Testis (tissue), 3 donors: Measurements from ENCODE around the gene SLC24A3. TPM values are rescaled to one million over a fixed set of nuclear protein-coding genes. Genes with fewer than 3 reads are reported as not detected.

Experiments
- DNase-seq: peaks from one replicate; pipeline ENCODE4 v3.0.0-alpha.2; 2019
- H3K27ac ChIP-seq, 2 donors: fragments of 200-600 bp; sonication (generic); one replicate each; pipeline ENCODE4 v1.5.1; 2019
- H3K27me3 ChIP-seq: fragments of 200-600 bp; sonication (generic); one replicate; pipeline ENCODE4 v1.5.1; 2019
- H3K36me3 ChIP-seq: fragments of 200-600 bp; sonication (generic); one replicate; pipeline ENCODE4 v1.5.1; 2017; ENCODE audit warnings: low read depth; ENCODE audit errors: missing control alignments
- H3K4me1 ChIP-seq: fragments of 200-600 bp; sonication (generic); one replicate; pipeline ENCODE4 v1.5.1; 2019
- H3K4me3 ChIP-seq, 2 donors: fragments of 200-600 bp; sonication (generic); one replicate each; pipeline ENCODE4 v1.5.1; 2017 to 2019
- H3K9me3 ChIP-seq: fragments of 200-600 bp; sonication (generic); one replicate; pipeline ENCODE4 v1.5.1; 2017
- POLR2A ChIP-seq: fragments of 450-650 bp; IDR thresholded peaks from one replicate; pipeline ENCODE4 v1.6.1; 2017; ENCODE audit warnings: antibody characterized with exemption, mild to moderate bottlenecking, moderate library complexity
- WGBS, 2 donors: methylation state at CpG; one replicate each; pipeline ENCODE4 v1.1.5; 2018; 5-methylcytosine and 5-hydroxymethylcytosine counted together
- intact Hi-C: fragments of 100-400 bp; cut with DNase I; formaldehyde crosslinking; loops from one replicate; pipeline ENCODE4 v1.15.1; 2023; ENCODE audit warnings: low total_unique reads
- polyA plus RNA-seq: library from polyadenylated mRNA; stranded (reverse); fragments of 350-450 nt; fragmentation: Illumina TruSeq; extraction: RNeasy Lipid Tissue Mini Kit (QIAGEN cat#74804); gene quantifications from one replicate; pipeline ENCODE4 v1.2.3, GENCODE V29; 2014; ENCODE audit warnings: low read depth, low replicate concordance; ENCODE audit not compliant: insufficient read depth
- total RNA-seq, 2 donors: library from RNA; depleted of rRNA; stranded (reverse); fragments of >200 nt; gene quantifications; one replicate each; pipeline ENCODE4 v1.2.3, GENCODE V29; 2016
- TF ChIP-seq, protein P1 (sequence below), 3 experiments: fragments of 450-650 bp in 2 of 3; fragments of 200-600 bp in 1 of 3; sonication (generic) in 1 of 3; IDR thresholded peaks; one replicate each; pipeline ENCODE4 v1.5.1; 2016 to 2019; ENCODE audit warnings: antibody characterized with exemption in 3 of 3, mild to moderate bottlenecking in 2 of 3, moderate library complexity in 1 of 3

SLC24A3 gene
- total and polyA plus RNA-seq, 3 donors from 2014 or later = 2.4 to 4.5 (median 3.8) TPM

DNA sequence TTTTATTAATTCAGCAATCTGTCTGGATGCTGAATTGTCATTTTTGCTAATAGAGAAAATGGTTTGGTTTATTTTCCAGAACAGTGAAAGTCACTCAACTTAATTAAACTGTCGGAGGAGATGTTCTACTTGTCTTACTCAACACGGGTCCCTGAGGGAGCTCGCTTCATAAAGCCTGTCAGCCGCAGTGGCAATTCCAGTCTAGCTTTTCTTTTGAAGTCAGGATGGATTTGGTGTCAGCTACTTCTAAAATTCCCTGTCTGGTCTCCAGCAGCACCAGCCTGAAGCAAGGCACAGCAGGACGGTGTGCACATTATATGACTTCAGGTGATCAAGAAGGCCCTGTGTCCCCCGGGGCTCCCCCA is 261.5 kb downstream of the SLC24A3 start:
- Histone ChIP-seq H3K9me3 (no peaks in the 10 kb centered on the region), H3K27ac (no peak overlapping the region), H3K36me3 (no peaks in the 10 kb centered on the region), H3K4me3 (no peak overlapping the region), H3K4me1 (no peaks in the 10 kb centered on the region), H3K27me3 (no peaks in the 10 kb centered on the region)
- WGBS, 2 donors = 82 to 83% methylated on average over 6 of the region's 6 CpGs
- DNase-seq = no peak
- TF ChIP-seq, protein P1, sequence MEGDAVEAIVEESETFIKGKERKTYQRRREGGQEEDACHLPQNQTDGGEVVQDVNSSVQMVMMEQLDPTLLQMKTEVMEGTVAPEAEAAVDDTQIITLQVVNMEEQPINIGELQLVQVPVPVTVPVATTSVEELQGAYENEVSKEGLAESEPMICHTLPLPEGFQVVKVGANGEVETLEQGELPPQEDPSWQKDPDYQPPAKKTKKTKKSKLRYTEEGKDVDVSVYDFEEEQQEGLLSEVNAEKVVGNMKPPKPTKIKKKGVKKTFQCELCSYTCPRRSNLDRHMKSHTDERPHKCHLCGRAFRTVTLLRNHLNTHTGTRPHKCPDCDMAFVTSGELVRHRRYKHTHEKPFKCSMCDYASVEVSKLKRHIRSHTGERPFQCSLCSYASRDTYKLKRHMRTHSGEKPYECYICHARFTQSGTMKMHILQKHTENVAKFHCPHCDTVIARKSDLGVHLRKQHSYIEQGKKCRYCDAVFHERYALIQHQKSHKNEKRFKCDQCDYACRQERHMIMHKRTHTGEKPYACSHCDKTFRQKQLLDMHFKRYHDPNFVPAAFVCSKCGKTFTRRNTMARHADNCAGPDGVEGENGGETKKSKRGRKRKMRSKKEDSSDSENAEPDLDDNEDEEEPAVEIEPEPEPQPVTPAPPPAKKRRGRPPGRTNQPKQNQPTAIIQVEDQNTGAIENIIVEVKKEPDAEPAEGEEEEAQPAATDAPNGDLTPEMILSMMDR (IDR thresholded peaks at IDR 0.05) = no peak
- no peak for TF ChIP-seq POLR2A
- intact Hi-C loops = no loop called here

DNA sequence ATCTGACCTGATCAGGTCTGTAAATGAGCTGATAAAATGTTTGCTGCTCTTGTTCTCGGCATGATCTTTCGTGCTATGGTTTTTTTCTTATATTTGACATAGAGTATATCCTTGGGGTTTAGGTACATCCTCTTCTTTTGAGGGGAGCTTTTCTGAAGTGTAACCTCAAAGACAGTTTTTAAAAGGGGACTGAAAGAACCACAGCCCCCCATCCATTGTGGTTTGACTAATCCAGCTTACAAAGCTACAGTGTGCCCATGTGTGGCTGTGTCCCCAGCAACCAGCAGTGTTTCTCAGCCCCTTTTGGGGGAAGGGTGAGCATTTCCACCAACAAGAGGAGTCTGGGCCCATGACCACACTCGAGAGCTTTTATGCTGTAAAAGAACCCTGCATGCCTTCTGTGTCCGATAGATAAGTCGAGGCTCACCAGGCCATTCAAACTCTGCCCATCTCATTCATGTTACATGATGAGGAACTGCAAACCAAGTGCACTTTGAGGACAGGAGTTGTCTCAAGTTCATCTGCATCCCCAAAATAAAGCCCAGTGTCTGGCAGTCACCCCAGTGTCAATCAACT is 266.0 kb downstream of the SLC24A3 start:
- Histone ChIP-seq H3K4me1 (no peaks in the 10 kb centered on the region), H3K36me3 (no peaks in the 10 kb centered on the region), H3K4me3 (no peak overlapping the region), H3K27ac (no peak overlapping the region), H3K9me3 (no peaks in the 10 kb centered on the region), H3K27me3 (no peaks in the 10 kb centered on the region)
- no peak for DNase-seq
- TF ChIP-seq, protein P1 (IDR thresholded peaks at IDR 0.05) = no peak
- TF ChIP-seq POLR2A = no peak
- 77 to 96% methylated on average over 5 of the region's 5 CpGs for WGBS, 2 donors
- intact Hi-C loops = no loop called here

DNA sequence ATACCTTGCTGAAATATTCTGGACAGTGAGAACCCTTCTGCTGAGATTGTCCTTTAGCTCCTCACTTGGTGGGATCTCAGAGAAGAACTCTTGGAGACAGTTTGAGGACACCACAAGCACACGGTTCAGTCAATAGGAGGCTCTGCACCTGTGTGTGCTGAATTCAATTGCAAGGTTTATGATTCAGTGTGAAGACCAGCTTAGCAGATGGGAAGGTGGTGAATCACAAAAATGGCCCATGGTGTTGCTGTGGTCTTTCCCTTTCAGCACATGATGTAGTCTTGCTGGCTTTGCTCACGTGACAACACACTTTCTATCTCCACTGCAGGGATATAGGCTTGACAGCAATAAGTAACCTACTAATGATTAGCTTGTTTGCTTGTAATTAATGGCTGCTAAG is 270.3 kb downstream of the SLC24A3 start:
- TF ChIP-seq, protein P1 (IDR thresholded peaks at IDR 0.05) = no peak
- no peak for TF ChIP-seq POLR2A
- intact Hi-C loops = no loop called here
- no peaks in the 10 kb centered on the region for H3K4me1 ChIP-seq
- DNase-seq = no peak
- H3K4me3 ChIP-seq = no peak overlapping the region
- H3K27ac ChIP-seq = no peak overlapping the region
- 69 to 82% methylated on average over 2 of the region's 2 CpGs for WGBS, 2 donors
- H3K36me3 ChIP-seq = no peaks in the 10 kb centered on the region
- H3K9me3 ChIP-seq = no peaks in the 10 kb centered on the region
- no peaks in the 10 kb centered on the region for H3K27me3 ChIP-seq

DNA sequence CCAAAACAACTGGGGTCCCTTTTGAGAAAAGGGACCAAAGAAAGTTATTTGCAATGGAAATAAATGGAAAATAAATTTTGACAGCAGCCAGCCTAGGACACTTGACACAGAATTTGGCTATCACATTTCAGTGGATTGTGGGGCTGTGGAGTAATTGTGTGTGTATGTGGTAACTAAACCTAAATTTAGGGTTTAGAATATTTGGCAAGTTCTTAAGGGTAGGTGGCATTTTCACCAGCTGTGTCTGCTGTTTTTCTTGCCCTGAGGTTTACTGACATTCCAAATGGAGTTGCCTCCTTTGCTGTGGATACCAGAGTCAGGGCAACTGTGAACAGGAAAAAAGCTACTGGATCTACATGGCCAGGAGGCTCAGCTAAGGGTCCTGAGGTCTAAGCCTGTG is 270.9 kb downstream of the SLC24A3 start:
- no peak overlapping the region for H3K4me3 ChIP-seq
- no peaks in the 10 kb centered on the region for H3K4me1 ChIP-seq
- no peak overlapping the region for H3K27ac ChIP-seq
- intact Hi-C loops = no loop called here
- no peak for DNase-seq
- no peaks in the 10 kb centered on the region for H3K36me3 ChIP-seq
- no peaks in the 10 kb centered on the region for H3K27me3 ChIP-seq
- TF ChIP-seq, protein P1 (IDR thresholded peaks at IDR 0.05) = no peak
- TF ChIP-seq POLR2A = no peak
- H3K9me3 ChIP-seq = no peaks in the 10 kb centered on the region

DNA sequence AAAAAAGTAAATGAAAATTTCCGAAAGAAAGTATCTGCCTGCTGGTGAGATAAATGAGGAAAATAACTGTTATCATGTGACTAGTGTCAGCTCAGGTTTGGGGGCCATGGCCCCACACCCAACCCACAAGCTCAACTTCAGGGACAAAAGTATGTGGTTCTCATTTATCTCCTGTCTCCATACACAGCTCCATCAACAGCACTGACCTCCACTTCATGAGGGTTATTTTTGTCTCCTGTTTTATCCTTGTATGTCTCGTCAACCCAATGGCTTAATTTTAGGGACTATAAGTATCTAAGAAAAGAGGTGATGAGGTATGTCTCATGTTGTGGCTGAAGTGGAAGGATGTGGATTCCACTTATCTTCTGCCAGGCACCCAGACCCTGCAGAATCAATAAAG is 274.0 kb downstream of the SLC24A3 start:
- no peaks in the 10 kb centered on the region for H3K36me3 ChIP-seq

More for the DNA sequence above, 274.0 kb downstream of the SLC24A3 start:
- Histone ChIP-seq H3K27ac (no peak overlapping the region), H3K27me3 (no peaks in the 10 kb centered on the region), H3K4me3 (no peak overlapping the region), H3K9me3 (no peaks in the 10 kb centered on the region), H3K4me1 (no peaks in the 10 kb centered on the region)
- 83 to 86% methylated on average over 2 of the region's 2 CpGs for WGBS, 2 donors
- DNase-seq = no peak
- TF ChIP-seq, protein P1 (IDR thresholded peaks at IDR 0.05) = no peak
- TF ChIP-seq POLR2A = no peak
- intact Hi-C loops = no loop called here
